ENCODE measurements around the gene BOC.

Gene BOC

GRCh38 chr3:113226491-113226890 is 15.1 kb downstream of the BOC start:
- no peak overlapping the region for H3K27ac ChIP-seq
- no peak for TF ChIP-seq CTCF (conservative IDR thresholded peaks at IDR 0.05)
- no peak for TF ChIP-seq ZFX (IDR thresholded peaks at IDR 0.05)

- no peak for TF ChIP-seq CTCF (conservative IDR thresholded peaks at IDR 0.05)
- TF ChIP-seq ZFX (IDR thresholded peaks at IDR 0.05): no peak
- no peak overlapping the region for H3K27ac ChIP-seq
These were observed 15.8 kb downstream of the BOC start for GRCh38 chr3:113227146-113227545.

DNA sequence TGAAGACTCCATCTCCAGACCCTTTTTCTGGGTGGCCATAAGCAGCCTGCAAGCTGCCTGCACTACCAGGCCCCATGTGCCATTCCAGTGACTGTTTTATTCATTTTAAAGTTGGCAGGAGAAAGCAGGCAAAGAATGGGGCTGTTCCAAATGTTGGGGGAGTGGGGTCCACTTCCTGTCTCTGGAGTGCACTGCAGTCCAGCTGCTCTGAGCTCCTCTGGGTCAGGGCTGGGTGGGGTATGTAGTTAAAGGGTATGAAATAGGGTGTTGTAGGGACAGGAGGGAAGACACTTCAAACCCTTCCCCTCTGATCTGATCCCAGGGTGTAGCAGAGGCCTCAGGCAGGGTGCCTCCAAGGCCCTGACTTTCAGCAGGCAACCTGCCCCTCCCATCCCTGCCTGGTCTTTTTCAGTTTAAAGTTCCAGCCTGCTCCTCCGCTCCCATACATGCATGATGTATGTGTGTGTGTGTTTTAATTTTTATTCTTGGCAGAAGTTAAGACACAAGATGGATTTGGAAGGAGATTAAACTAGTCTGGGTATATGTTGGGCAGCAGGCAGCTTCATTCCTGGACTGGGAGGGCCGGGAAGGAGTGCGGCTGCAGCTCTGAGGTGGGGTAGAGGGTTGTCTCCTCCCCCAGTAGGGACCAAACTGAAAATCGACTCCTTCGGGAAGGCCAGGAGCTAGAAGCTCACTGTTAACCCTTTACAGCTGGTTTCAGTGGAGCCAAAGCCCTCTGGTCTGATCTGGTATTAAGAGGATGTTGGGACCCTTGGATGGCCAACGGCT is 17.3 kb downstream of the BOC start:
- no peak for TF ChIP-seq ZFX (IDR thresholded peaks at IDR 0.05)
- TF ChIP-seq CTCF (conservative IDR thresholded peaks at IDR 0.05): no peak
- no peak overlapping the region for H3K27ac ChIP-seq

GRCh38 chr3:113231391-113231790 is 20.0 kb downstream of the BOC start:
- no peak overlapping the region for H3K27ac ChIP-seq
- TF ChIP-seq ZFX (IDR thresholded peaks at IDR 0.05) (no peak), CTCF (conservative IDR thresholded peaks at IDR 0.05) (no peak)

DNA sequence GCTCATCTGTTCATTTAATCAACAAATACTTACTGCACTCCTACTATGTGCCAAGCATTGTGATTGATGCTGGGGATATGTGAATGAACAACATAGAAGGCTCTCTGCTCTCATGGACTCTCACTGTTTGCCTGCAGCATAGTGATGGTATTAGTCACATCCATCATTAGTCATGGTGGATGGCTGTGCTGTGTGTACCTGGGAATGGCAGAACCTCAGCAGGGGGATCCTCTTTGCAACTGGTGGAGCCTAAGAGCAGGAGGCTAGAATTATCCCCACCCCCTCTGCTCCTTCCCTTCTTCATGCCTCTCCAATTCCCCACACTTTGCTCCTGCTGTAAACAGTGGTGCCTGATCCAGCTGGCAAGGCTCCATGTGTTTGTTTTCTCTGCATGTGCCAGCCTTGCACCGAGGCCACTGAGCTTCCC is 20.5 kb downstream of the BOC start:
- TF ChIP-seq CTCF (conservative IDR thresholded peaks at IDR 0.05) (no peak), ZFX (IDR thresholded peaks at IDR 0.05) (no peak)
- no peak overlapping the region for H3K27ac ChIP-seq

- H3K27ac ChIP-seq: no peak overlapping the region
- TF ChIP-seq CTCF (conservative IDR thresholded peaks at IDR 0.05) (no peak), ZFX (IDR thresholded peaks at IDR 0.05) (no peak)
These were observed 21.0 kb downstream of the BOC start for GRCh38 chr3:113232342-113232741.

DNA sequence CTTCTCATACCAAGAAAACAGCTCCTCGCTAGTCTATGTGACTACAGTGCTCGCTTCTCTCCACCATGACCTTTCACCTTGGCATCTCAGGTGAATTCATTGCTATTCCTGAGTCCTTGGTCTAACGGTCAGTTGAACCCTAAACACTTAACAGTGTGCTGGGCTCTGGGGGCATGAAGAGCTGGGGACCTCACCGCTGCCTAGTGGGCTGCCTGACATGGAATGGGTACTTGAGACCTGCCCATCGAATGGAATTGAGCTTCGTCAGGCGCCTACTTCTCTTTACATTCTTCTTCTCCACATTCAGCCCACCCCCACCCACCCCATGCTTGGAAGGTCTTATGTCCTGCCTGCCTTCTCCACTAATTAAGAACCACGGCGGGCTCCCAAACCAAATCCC is 22.1 kb downstream of the BOC start:
- TF ChIP-seq ZFX (IDR thresholded peaks at IDR 0.05) (no peak), CTCF (conservative IDR thresholded peaks at IDR 0.05) (no peak)
- no peak overlapping the region for H3K27ac ChIP-seq
